Esophagus muscularis mucosa (tissue), 4 donors: ENCODE results near the gene CISD2. TPM values are rescaled to one million over a fixed set of nuclear protein-coding genes. Genes with fewer than 3 reads are reported as not detected.
"Not testable (repeated sequence)": the region's sequence is repeated elsewhere in the genome, so short reads cannot be mapped to it uniquely, and the experiment has no call there.

Experiments used
- DNase-seq: peaks from one replicate; pipeline ENCODE4 v3.0.0-alpha.2; 2017; ENCODE audit errors: extremely low spot score
- H3K27ac ChIP-seq, 4 donors: fragments of 200-600 bp; sonication (generic); replicated peaks in 1 of 4; 1 replicate in 3 of 4; 2 replicates in 1 of 4; pipeline ENCODE4 v1.5.1; 2016 to 2019; ENCODE audit warnings: mild to moderate bottlenecking in 1 of 4
- H3K27me3 ChIP-seq, 4 donors: fragments of 200-600 bp; sonication (generic); one replicate each; pipeline versions ENCODE4 v1.5.1 to v1.6.0; 2016 to 2019
- H3K36me3 ChIP-seq, 4 donors: fragments of 200-600 bp; sonication (generic); one replicate each; pipeline ENCODE4 v1.5.1; 2016 to 2019
- H3K4me1 ChIP-seq, 4 donors: fragments of 200-600 bp; sonication (generic); one replicate each; pipeline ENCODE4 v1.5.1; 2016 to 2019
- H3K4me3 ChIP-seq, 4 donors: fragments of 200-600 bp; sonication (generic); 1 replicate in 2 of 4; 2 replicates in 2 of 4; pipeline ENCODE4 v1.5.1; 2016 to 2019; ENCODE audit warnings: mild to moderate bottlenecking in 4 of 4, moderate library complexity in 1 of 4
- H3K9me3 ChIP-seq, 4 donors: fragments of 200-600 bp; sonication (generic); 1 replicate in 3 of 4; 2 replicates in 1 of 4; pipeline ENCODE4 v1.5.1; 2016 to 2019
- EP300 ChIP-seq: sonication (generic); formaldehyde crosslinking; IDR thresholded peaks from one replicate; pipeline ENCODE4 v1.6.1; 2017; ENCODE audit warnings: antibody characterized with exemption
- POLR2A ChIP-seq: fragments of 450-650 bp; IDR thresholded peaks from one replicate; pipeline ENCODE4 v1.6.1; 2017; ENCODE audit warnings: antibody characterized with exemption, moderate library complexity, mild to moderate bottlenecking, low read depth
- POLR2AphosphoS5 ChIP-seq, 2 donors: sonication (generic); formaldehyde crosslinking; IDR thresholded peaks; one replicate each; pipeline ENCODE4 v1.6.1; 2017; ENCODE audit warnings: antibody characterized with exemption in 2 of 2
- WGBS: methylation state at CpG from one replicate; pipeline ENCODE4 v1.1.5; 2018; 5-methylcytosine and 5-hydroxymethylcytosine counted together
- intact Hi-C: fragments of 100-400 bp; cut with DNase I; formaldehyde crosslinking; loops from one replicate; pipeline ENCODE4 v1.15.1; 2023
- total RNA-seq, 4 donors: library from RNA; depleted of rRNA; stranded (reverse); fragments of >200 nt; gene quantifications; one replicate each; pipeline versions ENCODE4 v1.1.0 to v1.2.1, GENCODE V29; 2016
- TF ChIP-seq, protein P1 (sequence below), 3 experiments: fragments of 200-600 bp in 2 of 3; fragments of 450-650 bp in 1 of 3; sonication (generic) in 2 of 3; IDR thresholded peaks; one replicate each; pipeline ENCODE4 v1.5.1; 2017 to 2019; ENCODE audit warnings: antibody characterized with exemption in 3 of 3, mild to moderate bottlenecking in 2 of 3, moderate library complexity in 1 of 3

Gene CISD2
- total RNA-seq, 4 donors from 2014 or later: 6.6 to 13.3 (median 10.3) TPM

GRCh38 chr4:102878901-102879300 lies 10.1 kb downstream of the CISD2 start:
- Histone ChIP-seq H3K4me3 (no peak overlapping the region), H3K36me3 (peaks cover 0 to 10% (median 5%) of the 10 kb centered on the region in 4 donors), H3K27ac (no peak overlapping the region), H3K9me3 (no peaks in the 10 kb centered on the region), H3K27me3 (no peaks in the 10 kb centered on the region), H3K4me1 (no peaks in the 10 kb centered on the region)
- no peak for DNase-seq
- 94% methylated on average over 3 of the region's 3 CpGs for WGBS
- TF ChIP-seq, protein P1, sequence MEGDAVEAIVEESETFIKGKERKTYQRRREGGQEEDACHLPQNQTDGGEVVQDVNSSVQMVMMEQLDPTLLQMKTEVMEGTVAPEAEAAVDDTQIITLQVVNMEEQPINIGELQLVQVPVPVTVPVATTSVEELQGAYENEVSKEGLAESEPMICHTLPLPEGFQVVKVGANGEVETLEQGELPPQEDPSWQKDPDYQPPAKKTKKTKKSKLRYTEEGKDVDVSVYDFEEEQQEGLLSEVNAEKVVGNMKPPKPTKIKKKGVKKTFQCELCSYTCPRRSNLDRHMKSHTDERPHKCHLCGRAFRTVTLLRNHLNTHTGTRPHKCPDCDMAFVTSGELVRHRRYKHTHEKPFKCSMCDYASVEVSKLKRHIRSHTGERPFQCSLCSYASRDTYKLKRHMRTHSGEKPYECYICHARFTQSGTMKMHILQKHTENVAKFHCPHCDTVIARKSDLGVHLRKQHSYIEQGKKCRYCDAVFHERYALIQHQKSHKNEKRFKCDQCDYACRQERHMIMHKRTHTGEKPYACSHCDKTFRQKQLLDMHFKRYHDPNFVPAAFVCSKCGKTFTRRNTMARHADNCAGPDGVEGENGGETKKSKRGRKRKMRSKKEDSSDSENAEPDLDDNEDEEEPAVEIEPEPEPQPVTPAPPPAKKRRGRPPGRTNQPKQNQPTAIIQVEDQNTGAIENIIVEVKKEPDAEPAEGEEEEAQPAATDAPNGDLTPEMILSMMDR (IDR thresholded peaks at IDR 0.05): no peak
- TF ChIP-seq POLR2A: no peak
- no peak for TF ChIP-seq EP300
- no peak for TF ChIP-seq POLR2AphosphoS5 (IDR thresholded peaks at IDR 0.05)
- intact Hi-C loops: loop anchor here (10.0 kb wide), 2 partner anchors 216 to 254 kb away; partner anchors contain the start of gene BDH2

GRCh38 chr4:102881343-102881742 lies 12.6 kb downstream of the CISD2 start:
- no peak for DNase-seq
- Histone ChIP-seq H3K4me3 (no peak overlapping the region), H3K27ac (no peak overlapping the region), H3K9me3 (no peaks in the 10 kb centered on the region), H3K4me1 (no peaks in the 10 kb centered on the region), H3K36me3 (peaks cover 0 to 7% (median 5%) of the 10 kb centered on the region in 4 donors), H3K27me3 (no peaks in the 10 kb centered on the region)
- intact Hi-C loops: no loop called here
- TF ChIP-seq POLR2A (no peak), POLR2AphosphoS5 (IDR thresholded peaks at IDR 0.05) (no peak), EP300 (no peak)
- TF ChIP-seq, protein P1 (IDR thresholded peaks at IDR 0.05): no peak
- 91% methylated on average over 1 of the region's 1 CpG for WGBS

GRCh38 chr4:102883278-102883677 lies 14.5 kb downstream of the CISD2 start:
- DNase-seq: no peak
- WGBS: 100% methylated on average over 2 of the region's 2 CpGs
- TF ChIP-seq POLR2A: no peak
- TF ChIP-seq, protein P1 (IDR thresholded peaks at IDR 0.05): no peak
- no peak for TF ChIP-seq EP300
- TF ChIP-seq POLR2AphosphoS5 (IDR thresholded peaks at IDR 0.05): no peak
- Histone ChIP-seq H3K27ac (no peak overlapping the region), H3K27me3 (no peaks in the 10 kb centered on the region), H3K36me3 (peaks cover 0 to 3% (median 0%) of the 10 kb centered on the region in 4 donors), H3K4me3 (no peak overlapping the region), H3K9me3 (no peaks in the 10 kb centered on the region), H3K4me1 (no peaks in the 10 kb centered on the region)
- intact Hi-C loops: no loop called here

DNA sequence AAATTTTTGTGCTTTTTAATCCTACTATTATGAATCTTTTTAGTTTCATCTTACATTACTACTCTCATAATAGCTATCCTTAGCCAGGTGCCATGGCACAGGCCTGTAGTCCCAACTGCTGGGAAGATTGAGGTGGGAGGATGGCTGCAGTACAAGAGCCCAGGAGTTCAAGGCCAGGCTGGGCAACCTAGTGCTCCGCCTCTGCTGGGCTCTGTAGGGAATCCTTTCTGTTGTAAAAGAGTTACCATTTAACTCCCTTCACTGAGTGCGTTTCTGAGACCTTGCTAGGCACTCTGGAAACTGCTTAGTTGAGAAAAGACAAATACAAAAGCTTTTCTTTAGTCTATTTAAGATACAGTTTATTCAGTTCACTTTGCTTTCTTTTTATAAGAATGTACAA lies 19.8 kb downstream of the CISD2 start:
- H3K4me3 ChIP-seq, H3K4me1 ChIP-seq, H3K27me3 ChIP-seq, DNase-seq, intact Hi-C loops, H3K9me3 ChIP-seq, H3K36me3 ChIP-seq, H3K27ac ChIP-seq: not testable (repeated sequence)
- 93% methylated on average over 2 of the region's 2 CpGs for WGBS

GRCh38 chr4:102889866-102890265 lies 21.1 kb downstream of the CISD2 start:
- H3K9me3 ChIP-seq, H3K36me3 ChIP-seq: not testable (repeated sequence)
- 87% methylated on average over 3 of the region's 3 CpGs for WGBS

GRCh38 chr4:102896547-102896946 lies 27.8 kb downstream of the CISD2 start:
- H3K27me3 ChIP-seq, H3K27ac ChIP-seq, intact Hi-C loops, DNase-seq, H3K4me1 ChIP-seq, H3K9me3 ChIP-seq, H3K36me3 ChIP-seq, H3K4me3 ChIP-seq: not testable (repeated sequence)
- WGBS: 88% methylated on average over 5 of the region's 5 CpGs

More at GRCh38 chr4:102889866-102890265, 21.1 kb downstream of the CISD2 start:
- H3K4me1 ChIP-seq, H3K27me3 ChIP-seq, DNase-seq, intact Hi-C loops, H3K4me3 ChIP-seq, H3K27ac ChIP-seq: not testable (repeated sequence)

- H3K36me3 ChIP-seq, H3K27ac ChIP-seq, H3K4me3 ChIP-seq, DNase-seq, H3K27me3 ChIP-seq, H3K4me1 ChIP-seq, H3K9me3 ChIP-seq, intact Hi-C loops: not testable (repeated sequence)
- 62% methylated on average over 2 of the region's 3 CpGs for WGBS
Measured at GRCh38 chr4:102897610-102898009, 28.8 kb downstream of the CISD2 start.
